PFSK-1 (cell line): ENCODE measurements around the gene MARCHF4.

Source experiments
- FOXP2 ChIP-seq: optimal IDR thresholded peaks from 2 replicates; pipeline ENCODE3; 2011; ENCODE audit warnings: borderline replicate concordance, control low read depth, inconsistent platforms; ENCODE audit not compliant: insufficient read depth; ENCODE audit errors: extremely low read length, extremely low read depth
- POLR2AphosphoS5 ChIP-seq: IDR thresholded peaks from 2 replicates; pipeline ENCODE4 v1.6.1; 2012; ENCODE audit warnings: low read depth, mild to moderate bottlenecking, control low read depth, low read length, moderate library complexity
- REST ChIP-seq, 2 experiments: IDR thresholded peaks; 2 replicates each; pipeline versions ENCODE4 v1.6.1 to v1.8.0; 2011 to 2012; ENCODE audit warnings: low read depth in 2 of 2, low read length in 2 of 2, control low read depth in 1 of 2, inconsistent platforms in 1 of 2, mild to moderate bottlenecking in 1 of 2, moderate library complexity in 1 of 2; ENCODE audit not compliant: insufficient read depth in 1 of 2
- SIN3A ChIP-seq: IDR thresholded peaks from 2 replicates; pipeline ENCODE4 v1.6.1; 2012; ENCODE audit warnings: mild to moderate bottlenecking, low read length, moderate library complexity, borderline replicate concordance; ENCODE audit not compliant: insufficient read depth
- TAF1 ChIP-seq: IDR thresholded peaks from 2 replicates; pipeline ENCODE4 v1.6.1; 2012; ENCODE audit warnings: low read length, control low read depth, borderline replicate concordance; ENCODE audit not compliant: insufficient read depth

Gene MARCHF4

DNA sequence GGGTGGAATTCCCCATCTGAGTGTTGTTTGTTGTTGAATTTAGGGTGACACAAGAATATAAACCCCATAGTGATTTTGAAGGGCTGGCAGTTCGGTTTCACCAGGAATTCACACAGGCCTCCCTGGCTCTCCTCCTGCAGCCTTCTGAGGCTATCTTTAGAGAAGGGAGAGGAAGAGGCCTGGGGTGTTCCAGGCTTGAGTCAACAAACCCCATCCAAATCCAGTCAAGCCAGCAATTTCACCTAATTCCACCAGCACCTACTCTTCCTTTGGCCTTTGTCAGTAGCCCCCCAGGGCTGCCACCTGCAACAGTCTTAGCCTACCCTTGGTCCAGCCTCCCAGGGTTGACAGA lies 32.0 kb downstream of the MARCHF4 start:
- TF ChIP-seq REST (IDR thresholded peaks at IDR 0.05; ENCODE audit: insufficient read depth in 1 of 2, low read depth in 2 of 2, low read length in 2 of 2): no peak
- no peak for TF ChIP-seq SIN3A
- TF ChIP-seq POLR2AphosphoS5: no peak
- no peak for TF ChIP-seq FOXP2
- no peak for TF ChIP-seq TAF1

DNA sequence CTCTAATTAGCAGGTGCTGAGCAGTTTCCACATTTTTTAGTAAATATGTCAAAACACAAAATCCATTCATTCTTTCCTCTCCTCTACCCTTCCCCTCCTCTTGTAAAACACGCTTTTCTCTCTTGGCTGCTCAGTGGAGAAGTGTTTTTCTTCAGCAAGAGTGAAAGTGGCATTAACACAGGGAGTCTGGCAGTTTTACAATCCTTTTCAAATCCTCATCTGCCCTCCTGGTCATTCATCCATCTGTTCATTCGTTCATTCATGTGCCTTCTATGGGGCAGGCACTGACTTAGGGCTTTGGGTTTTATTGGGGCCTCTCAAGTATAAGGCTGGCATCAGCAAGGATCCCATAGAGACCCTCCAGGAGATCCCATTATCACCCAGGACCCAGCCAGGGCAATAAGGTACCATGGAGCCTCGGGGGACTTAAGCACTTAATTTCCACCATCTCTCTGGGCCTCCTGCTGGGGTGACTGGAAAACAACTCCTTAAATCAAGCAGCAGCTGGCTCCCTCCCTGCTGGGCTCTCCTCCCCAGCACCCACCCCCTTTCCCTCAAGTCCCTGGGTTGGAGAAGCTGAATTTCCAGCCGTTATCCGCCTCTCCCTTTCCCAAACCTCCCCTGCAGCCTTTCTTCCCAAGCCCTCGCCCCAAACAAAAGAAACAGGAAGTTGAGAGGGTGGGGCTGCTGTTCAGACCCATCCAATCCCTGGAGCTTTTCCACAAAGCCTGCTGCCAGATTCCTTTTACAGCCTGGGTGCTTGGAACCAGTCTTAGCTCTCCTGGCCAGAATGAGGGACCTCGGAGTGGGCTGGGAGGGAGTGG lies 32.6 kb downstream of the MARCHF4 start:
- TF ChIP-seq TAF1 (no peak), POLR2AphosphoS5 (no peak), SIN3A (no peak), REST (IDR thresholded peaks at IDR 0.05; ENCODE audit: insufficient read depth in 1 of 2, low read depth in 2 of 2, low read length in 2 of 2) (no peak), FOXP2 (no peak)

DNA sequence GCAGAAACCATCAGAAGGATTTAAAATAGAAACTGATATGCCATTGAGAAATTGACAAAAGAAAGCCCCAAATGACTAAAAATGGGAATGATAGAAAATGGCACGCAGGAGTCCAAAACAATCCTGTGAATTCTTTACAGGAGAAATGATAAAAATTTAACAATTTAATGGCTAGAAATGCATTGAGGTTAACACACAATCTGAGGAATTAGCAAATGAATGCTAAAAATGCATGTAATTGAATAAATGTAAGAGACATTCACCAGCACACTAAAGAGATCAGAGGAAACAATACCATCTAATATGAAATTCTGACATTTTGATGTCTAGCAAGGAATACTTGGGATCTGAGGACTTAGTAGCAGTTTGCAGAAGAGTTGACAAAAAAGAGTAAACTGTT lies 37.0 kb downstream of the MARCHF4 start:
- no peak for TF ChIP-seq FOXP2
- no peak for TF ChIP-seq TAF1
- TF ChIP-seq REST (IDR thresholded peaks at IDR 0.05; ENCODE audit: insufficient read depth in 1 of 2, low read depth in 2 of 2, low read length in 2 of 2): no peak
- TF ChIP-seq SIN3A: no peak

GRCh38 chr2:216328347-216328746 lies 43.9 kb downstream of the MARCHF4 start:
- TF ChIP-seq FOXP2 (no peak), POLR2AphosphoS5 (no peak), REST (IDR thresholded peaks at IDR 0.05; ENCODE audit: insufficient read depth in 1 of 2, low read depth in 2 of 2, low read length in 2 of 2) (no peak), TAF1 (no peak)

GRCh38 chr2:216327447-216327935 lies 44.8 kb downstream of the MARCHF4 start:
- no peak for TF ChIP-seq REST (IDR thresholded peaks at IDR 0.05; ENCODE audit: insufficient read depth in 1 of 2, low read depth in 2 of 2, low read length in 2 of 2)
- TF ChIP-seq TAF1: no peak
- TF ChIP-seq FOXP2: no peak
- TF ChIP-seq SIN3A: no peak
- TF ChIP-seq POLR2AphosphoS5: no peak
